Measurements from ENCODE around the gene CSRNP3. TPM values are rescaled to one million over a fixed set of nuclear protein-coding genes. Genes with fewer than 3 reads are reported as not detected.

The CSRNP3 gene
- total and polyA plus RNA-seq, 8 donors, result under 0.01 to 9.9 (median 0.58) TPM; not detected in 1

- Histone ChIP-seq H3K27ac (no peak overlapping the region), H3K9me3 (no peaks in the 10 kb centered on the region), H3K4me3 (no peak overlapping the region), H3K27me3 (no peaks in the 10 kb centered on the region), H3K36me3 (no peaks in the 10 kb centered on the region), H3K4me1 (no peaks in the 10 kb centered on the region)
- TF ChIP-seq POLR2AphosphoS5 (IDR thresholded peaks at IDR 0.05) (no peak), POLR2A (IDR thresholded peaks at IDR 0.05) (no peak), EP300 (IDR thresholded peaks at IDR 0.05) (no peak), CTCF (IDR thresholded peaks at IDR 0.05) (no peak)
- 38 to 71% (median 50%) methylated on average over 1 of the region's 1 CpG for WGBS, 5 donors
- intact Hi-C loops (cut with DNase I; ENCODE audit: low total_unique reads), result no loop called here
- peak in 1 of 2 donors; percentile 15 for DNase-seq
Observed at GRCh38 chr2:165456027-165456426, 13.5 kb upstream of the CSRNP3 start.

- Histone ChIP-seq H3K4me1 (no peaks in the 10 kb centered on the region), H3K36me3 (no peaks in the 10 kb centered on the region), H3K4me3 (no peak overlapping the region), H3K27me3 (no peaks in the 10 kb centered on the region), H3K9me3 (no peaks in the 10 kb centered on the region), H3K27ac (no peak overlapping the region)
- peak in 1 of 2 donors; percentile 16 for DNase-seq
- TF ChIP-seq POLR2A (IDR thresholded peaks at IDR 0.05) (no peak), EP300 (IDR thresholded peaks at IDR 0.05) (no peak), CTCF (IDR thresholded peaks at IDR 0.05) (no peak), POLR2AphosphoS5 (IDR thresholded peaks at IDR 0.05) (no peak)
- intact Hi-C loops (cut with DNase I; ENCODE audit: low total_unique reads), result no loop called here
- WGBS, 5 donors, result 82 to 87% (median 84%) methylated on average over 3 of the region's 3 CpGs
Observed at GRCh38 chr2:165462443-165462842, 7.1 kb upstream of the CSRNP3 start.

- Histone ChIP-seq H3K9me3 (no peaks in the 10 kb centered on the region), H3K4me1 (peaks cover 0 to 19% (median 6%) of the 10 kb centered on the region in 4 donors), H3K36me3 (no peaks in the 10 kb centered on the region), H3K27me3 (no peaks in the 10 kb centered on the region), H3K27ac (no peak overlapping the region), H3K4me3 (no peak overlapping the region)
- 89 to 97% (median 96%) methylated on average over 2 of the region's 2 CpGs for WGBS, 5 donors
- DNase-seq, result no peak
- intact Hi-C loops (cut with DNase I; ENCODE audit: low total_unique reads), result no loop called here
- no peak for TF ChIP-seq POLR2AphosphoS5 (IDR thresholded peaks at IDR 0.05)
- no peak for TF ChIP-seq CTCF (IDR thresholded peaks at IDR 0.05)
- no peak for TF ChIP-seq EP300 (IDR thresholded peaks at IDR 0.05)
- TF ChIP-seq POLR2A (IDR thresholded peaks at IDR 0.05), result no peak
Observed at GRCh38 chr2:165466386-165466785, 3.1 kb upstream of the CSRNP3 start.

- H3K27ac ChIP-seq, result no peak overlapping the region
- no peak for DNase-seq
- intact Hi-C loops (cut with DNase I; ENCODE audit: low total_unique reads), result no loop called here
- H3K9me3 ChIP-seq, result no peaks in the 10 kb centered on the region
- no peaks in the 10 kb centered on the region for H3K36me3 ChIP-seq
- H3K4me1 ChIP-seq, result peaks cover 0 to 22% (median 6%) of the 10 kb centered on the region in 4 donors
- TF ChIP-seq POLR2A (IDR thresholded peaks at IDR 0.05) (no peak), CTCF (IDR thresholded peaks at IDR 0.05) (no peak), POLR2AphosphoS5 (IDR thresholded peaks at IDR 0.05) (no peak), EP300 (IDR thresholded peaks at IDR 0.05) (no peak)
- H3K4me3 ChIP-seq, result no peak overlapping the region
- 93 to 98% (median 93%) methylated on average over 3 of the region's 3 CpGs for WGBS, 5 donors
- H3K27me3 ChIP-seq, result no peaks in the 10 kb centered on the region
Observed at GRCh38 chr2:165467921-165468320, 1.6 kb upstream of the CSRNP3 start.

Data from stomach (tissue), 9 donors.